OCI-LY7 (cell line): Measurements from ENCODE around the gene TNS3. TPM values are rescaled to one million over a fixed set of nuclear protein-coding genes. Genes with fewer than 3 reads are reported as not detected.

Experiments
- BruUV-seq: library from RNA; stranded (reverse); fragments of 400-500 nt; replicated peaks from 2 replicates; lab custom pipeline; 2021; lab: Mats Ljungman, UMichigan
- CTCF ChIA-PET: fragments of 300-600 bp; sonication (Branson Sonifier 250); formaldehyde crosslinking; loops from one replicate; lab custom pipeline; 2022; ENCODE audit warnings: antibody characterized with exemption; ENCODE audit not compliant: unreplicated experiment; lab: Charles Lee
- POLR2A ChIA-PET: fragments of 300-600 bp; sonication (Branson Sonifier 250); formaldehyde crosslinking; loops from one replicate; lab custom pipeline; 2022; ENCODE audit warnings: antibody characterized with exemption; lab: Charles Lee
- DNase-seq: peaks from one replicate; pipeline ENCODE4 v3.0.0-alpha.2; 2015; ENCODE audit warnings: low spot score
- H2AFZ ChIP-seq: fragments of 200-600 bp; sonication (generic), shearing (Covaris generic); 2 replicates; pipeline ENCODE4 v1.6.1; 2014; ENCODE audit warnings: mild to moderate bottlenecking, antibody characterized with exemption, low read length, moderate library complexity
- H3K27ac ChIP-seq: fragments of 200-600 bp; sonication (generic); 2 replicates; pipeline ENCODE4 v1.5.1; 2014; ENCODE audit warnings: mixed run types, low read depth, mild to moderate bottlenecking, moderate library complexity, low read length, inconsistent platforms; ENCODE audit not compliant: poor library complexity, severe bottlenecking
- H3K36me3 ChIP-seq: fragments of 200-600 bp; sonication (generic); 2 replicates; pipeline ENCODE4 v1.6.1; 2014; ENCODE audit warnings: mild to moderate bottlenecking, antibody characterized with exemption, low read length, moderate library complexity, mixed read lengths; ENCODE audit not compliant: insufficient read depth
- H3K4me1 ChIP-seq: fragments of 200-600 bp; sonication (generic); 2 replicates; pipeline ENCODE4 v1.5.1; 2014; ENCODE audit warnings: mild to moderate bottlenecking, low read length; ENCODE audit not compliant: insufficient read depth, poor library complexity, severe bottlenecking
- H3K4me2 ChIP-seq: fragments of 200-600 bp; sonication (generic); 2 replicates; pipeline ENCODE4 v1.6.1; 2014; ENCODE audit warnings: mild to moderate bottlenecking, low read length
- H3K4me3 ChIP-seq: fragments of 200-600 bp; sonication (generic); 2 replicates; pipeline ENCODE4 v1.5.1; 2014; ENCODE audit warnings: mild to moderate bottlenecking, low read depth, low read length; ENCODE audit not compliant: poor library complexity, severe bottlenecking
- H3K79me2 ChIP-seq: fragments of 200-600 bp; sonication (generic); 2 replicates; pipeline ENCODE4 v1.6.1; 2016; ENCODE audit warnings: low read depth, mild to moderate bottlenecking, low read length, moderate library complexity, mixed read lengths; ENCODE audit not compliant: insufficient read depth
- H3K9me2 ChIP-seq: fragments of 200-600 bp; sonication (generic); 2 replicates; pipeline ENCODE4 v1.6.1; 2016; ENCODE audit warnings: mild to moderate bottlenecking, low read length, mixed read lengths; ENCODE audit not compliant: insufficient read depth
- H3K9me3 ChIP-seq: fragments of 200-600 bp; sonication (generic); 2 replicates; pipeline ENCODE4 v1.6.1; 2014; ENCODE audit warnings: mild to moderate bottlenecking, mixed run types, low read length, mixed read lengths
- H4K20me1 ChIP-seq: fragments of 200-600 bp; sonication (generic); 2 replicates; pipeline ENCODE4 v1.6.1; 2014; ENCODE audit warnings: mild to moderate bottlenecking, antibody characterized with exemption, low read length, moderate library complexity, mixed read lengths; ENCODE audit not compliant: insufficient read depth
- CTCF ChIP-seq: fragments of 200-600 bp; sonication (generic); conservative IDR thresholded peaks from 2 replicates; pipeline ENCODE4 v1.5.1; 2014; ENCODE audit warnings: mild to moderate bottlenecking, antibody characterized with exemption, low read length, moderate library complexity, mixed read lengths
- EZH2phosphoT487 ChIP-seq: fragments of 200-600 bp; sonication (generic); IDR thresholded peaks from 2 replicates; pipeline ENCODE4 v1.6.1; 2018; ENCODE audit warnings: low read depth, borderline replicate concordance, mild to moderate bottlenecking, mixed run types, antibody characterized with exemption, low read length, moderate library complexity, mixed read lengths
- intact Hi-C: fragments of 100-400 bp; cut with micrococcal nuclease; formaldehyde crosslinking; loops from one replicate; pipeline ENCODE4 v1.10.0; 2022; ENCODE audit not compliant: unreplicated experiment
- total RNA-seq, 2 experiments: library from RNA; depleted of rRNA in 1 of 2; stranded (reverse); fragments of >200 nt in 1 of 2; shearing (Covaris generic) in 1 of 2; gene quantifications; 2 replicates each; pipeline ENCODE4 v1.2.3, GENCODE V29; 2014 to 2022

The TNS3 gene
- total RNA-seq, 2 experiments from 2014 or later = 9.5 to 42.1 TPM

- H4K20me1 ChIP-seq = no peaks in the 10 kb centered on the region
- no peak overlapping the region for H3K4me3 ChIP-seq
- ChIA-PET POLR2A (interaction anchor here (0.6 to 1.0 kb wide), 2 partner anchors 43 to 588 kb away, joined by 3 to 4 read pairs; no protein-coding TSS in a partner anchor), CTCF (no interaction called here)
- DNase-seq = no peak
- BruUV-seq = no TSS peak
- no peaks in the 10 kb centered on the region for H3K9me2 ChIP-seq
- no peak overlapping the region for H3K27ac ChIP-seq
- TF ChIP-seq CTCF (no peak), EZH2phosphoT487 (no peak)
- H2AFZ ChIP-seq = no peak overlapping the region
- H3K79me2 ChIP-seq = no peaks in the 10 kb centered on the region
- intact Hi-C loops = no loop called here
- H3K9me3 ChIP-seq = no peaks in the 10 kb centered on the region
- no peaks in the 10 kb centered on the region for H3K36me3 ChIP-seq
- no peaks in the 10 kb centered on the region for H3K4me1 ChIP-seq
- no peak overlapping the region for H3K4me2 ChIP-seq
Observed at GRCh38 chr7:47428768-47429472, 153.0 kb downstream of the TNS3 start.

GRCh38 chr7:47428052-47428767, 153.7 kb downstream of the TNS3 start:
- Histone ChIP-seq H4K20me1 (no peaks in the 10 kb centered on the region), H2AFZ (no peak overlapping the region), H3K9me2 (no peaks in the 10 kb centered on the region), H3K4me3 (no peak overlapping the region), H3K4me1 (no peaks in the 10 kb centered on the region), H3K36me3 (no peaks in the 10 kb centered on the region), H3K79me2 (no peaks in the 10 kb centered on the region), H3K9me3 (no peaks in the 10 kb centered on the region), H3K27ac (no peak overlapping the region), H3K4me2 (no peak overlapping the region)
- POLR2A ChIA-PET = no interaction called here
- CTCF ChIA-PET = no interaction called here
- no peak for DNase-seq
- BruUV-seq = no TSS peak
- no peak for TF ChIP-seq CTCF
- TF ChIP-seq EZH2phosphoT487 = no peak
- intact Hi-C loops = no loop called here
